Dermis blood vessel endothelial cell (primary cell): ENCODE measurements around the gene ZNF786. TPM values are rescaled to one million over a fixed set of nuclear protein-coding genes. Genes with fewer than 3 reads are reported as not detected.
A peak's percentile ranks its signal among the peaks of the same experiment; 100 is the strongest.
"Not testable (repeated sequence)": the region's sequence is repeated elsewhere in the genome, so short reads cannot be mapped to it uniquely, and the experiment has no call there.

Experiments
- DNase-seq: peaks from one replicate; pipeline ENCODE4 v3.0.0; 2010
- total RNA-seq: library from RNA; depleted of rRNA; stranded (reverse); fragments of >200 nt; gene quantifications from 2 replicates; pipeline ENCODE4 v1.2.3, GENCODE V29; 2014

ZNF786 gene
- total RNA-seq, 1 donor from 2014 or later, result 13.3 TPM

- DNase-seq, result no peak
Measured at GRCh38 chr7:149075286-149075685, 15.2 kb downstream of the ZNF786 start.

GRCh38 chr7:149074116-149074885 lies 16.2 kb downstream of the ZNF786 start:
- no peak for DNase-seq

- DNase-seq, result peak; percentile 39
Measured at GRCh38 chr7:149072438-149072775, 18.1 kb downstream of the ZNF786 start.

GRCh38 chr7:149071641-149072437 lies 18.7 kb downstream of the ZNF786 start:
- peak; percentile 39 for DNase-seq

- DNase-seq, result no peak
Measured at GRCh38 chr7:149071182-149071635, 19.3 kb downstream of the ZNF786 start.

GRCh38 chr7:149070372-149071125 lies 20.0 kb downstream of the ZNF786 start:
- DNase-seq, result no peak

- DNase-seq, result no peak
Measured at GRCh38 chr7:149067869-149068268, 22.6 kb downstream of the ZNF786 start.

- no peak for DNase-seq
Measured at GRCh38 chr7:149063476-149063875, 27.0 kb downstream of the ZNF786 start.

- DNase-seq, result not testable (repeated sequence)
Measured at GRCh38 chr7:149062217-149062899, 28.2 kb downstream of the ZNF786 start.

GRCh38 chr7:149060156-149060555 lies 30.4 kb downstream of the ZNF786 start:
- DNase-seq, result no peak

GRCh38 chr7:149053885-149054284 lies 36.6 kb downstream of the ZNF786 start:
- no peak for DNase-seq

- no peak for DNase-seq
Measured at GRCh38 chr7:149053384-149053783, 37.1 kb downstream of the ZNF786 start.

- DNase-seq, result no peak
Measured at GRCh38 chr7:149050941-149051340, 39.6 kb downstream of the ZNF786 start.

GRCh38 chr7:149048805-149049204 lies 41.7 kb downstream of the ZNF786 start:
- no peak for DNase-seq

- no peak for DNase-seq
Measured at GRCh38 chr7:149046416-149046815, 44.1 kb downstream of the ZNF786 start.

GRCh38 chr7:149043936-149044335 lies 46.6 kb downstream of the ZNF786 start:
- no peak for DNase-seq

GRCh38 chr7:149041350-149041749 lies 49.2 kb downstream of the ZNF786 start:
- DNase-seq, result no peak

GRCh38 chr7:149038641-149039040 lies 51.9 kb downstream of the ZNF786 start:
- DNase-seq, result not testable (repeated sequence)

GRCh38 chr7:149036676-149037075 lies 53.8 kb downstream of the ZNF786 start:
- no peak for DNase-seq

GRCh38 chr7:149031353-149031910 lies 59.1 kb downstream of the ZNF786 start:
- no peak for DNase-seq

- DNase-seq, result not testable (repeated sequence)
Measured at GRCh38 chr7:149030439-149030838, 60.1 kb downstream of the ZNF786 start.
